ENCODE results near the gene GRIA3.

DNA sequence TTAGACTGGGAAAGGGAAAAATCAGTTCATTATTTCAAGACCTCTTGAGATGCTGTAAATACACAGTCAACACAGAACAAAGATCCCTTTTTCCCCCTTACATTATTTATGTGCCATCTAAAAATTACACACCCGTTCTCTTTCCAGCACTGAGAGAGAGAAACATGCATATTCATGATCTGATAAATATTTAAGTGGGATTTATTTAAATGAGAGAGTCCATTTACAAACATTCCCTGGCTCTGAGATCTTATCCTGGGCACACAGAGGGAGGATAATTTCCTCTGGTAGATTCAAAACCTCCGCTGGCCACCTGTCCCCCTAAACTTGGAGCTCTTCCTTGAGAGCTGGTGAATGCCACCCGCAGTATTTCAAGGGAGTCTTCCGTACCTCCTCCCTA, 88.6 kb downstream of the GRIA3 start:
- TF ChIP-seq, protein P1, sequence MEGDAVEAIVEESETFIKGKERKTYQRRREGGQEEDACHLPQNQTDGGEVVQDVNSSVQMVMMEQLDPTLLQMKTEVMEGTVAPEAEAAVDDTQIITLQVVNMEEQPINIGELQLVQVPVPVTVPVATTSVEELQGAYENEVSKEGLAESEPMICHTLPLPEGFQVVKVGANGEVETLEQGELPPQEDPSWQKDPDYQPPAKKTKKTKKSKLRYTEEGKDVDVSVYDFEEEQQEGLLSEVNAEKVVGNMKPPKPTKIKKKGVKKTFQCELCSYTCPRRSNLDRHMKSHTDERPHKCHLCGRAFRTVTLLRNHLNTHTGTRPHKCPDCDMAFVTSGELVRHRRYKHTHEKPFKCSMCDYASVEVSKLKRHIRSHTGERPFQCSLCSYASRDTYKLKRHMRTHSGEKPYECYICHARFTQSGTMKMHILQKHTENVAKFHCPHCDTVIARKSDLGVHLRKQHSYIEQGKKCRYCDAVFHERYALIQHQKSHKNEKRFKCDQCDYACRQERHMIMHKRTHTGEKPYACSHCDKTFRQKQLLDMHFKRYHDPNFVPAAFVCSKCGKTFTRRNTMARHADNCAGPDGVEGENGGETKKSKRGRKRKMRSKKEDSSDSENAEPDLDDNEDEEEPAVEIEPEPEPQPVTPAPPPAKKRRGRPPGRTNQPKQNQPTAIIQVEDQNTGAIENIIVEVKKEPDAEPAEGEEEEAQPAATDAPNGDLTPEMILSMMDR (conservative IDR thresholded peaks at IDR 0.05) = no peak
- TF ChIP-seq EZH2 (IDR thresholded peaks at IDR 0.05; ENCODE audit: low read depth) = no peak

All from PC-9 (cell line).